ENCODE data around the gene SLC35D3.

Gene SLC35D3

DNA sequence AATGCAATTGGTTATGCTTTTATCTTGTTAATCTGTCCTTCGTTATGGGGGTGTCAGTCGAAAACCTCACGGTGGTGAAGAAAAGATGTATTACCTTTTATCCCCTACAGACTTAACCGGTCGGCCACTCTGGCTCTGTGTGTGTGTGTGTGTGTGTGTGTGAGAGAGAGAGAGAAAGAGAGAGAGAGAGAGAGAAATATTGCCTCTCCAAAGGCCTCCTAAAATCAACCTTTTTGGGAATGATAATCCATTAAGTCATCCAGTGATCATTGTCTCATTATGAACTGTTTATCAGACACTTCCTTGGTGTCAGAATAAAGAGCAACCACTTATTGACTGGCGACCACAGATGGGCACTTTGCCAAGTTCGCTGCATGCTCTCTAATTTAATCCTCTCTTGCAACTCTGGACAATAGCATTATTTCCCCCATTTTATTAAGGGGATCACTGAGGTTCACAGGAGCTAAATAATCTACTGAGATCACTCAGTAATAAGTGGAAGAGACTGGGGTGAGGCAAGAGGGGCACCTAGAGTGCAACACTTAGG, 30.7 kb downstream of the SLC35D3 start:
- Histone ChIP-seq H3K79me2 (ENCODE audit: control insufficient read depth, low read length) (no peaks in the 10 kb centered on the region), H3K27ac (ENCODE audit: low read depth, low read length) (no peak overlapping the region), H3K36me3 (ENCODE audit: control insufficient read depth, low read length) (no peaks in the 10 kb centered on the region), H3K4me1 (ENCODE audit: control insufficient read depth, low read length) (peaks cover 27% of the 10 kb centered on the region), H3K9me2 (replicated peaks; ENCODE audit: control insufficient read depth, low read length) (no peaks in the 10 kb centered on the region), H4K20me1 (ENCODE audit: control insufficient read depth, insufficient read depth, low read depth, low read length) (no peaks in the 10 kb centered on the region), H3K9me3 (ENCODE audit: control insufficient read depth, insufficient read depth, low read length) (no peaks in the 10 kb centered on the region), H3K4me2 (ENCODE audit: low read length) (no peak overlapping the region), H3K4me3 (ENCODE audit: low read length) (no peak overlapping the region), H3F3A (ENCODE audit: control insufficient read depth, insufficient read depth) (no peaks in the 10 kb centered on the region), H3K27me3 (ENCODE audit: control insufficient read depth, low read length) (no peaks in the 10 kb centered on the region)
- no peak for TF ChIP-seq EZH2phosphoT487 (IDR thresholded peaks at IDR 0.05; ENCODE audit: borderline replicate concordance, low read length)
- TF ChIP-seq, protein P1, sequence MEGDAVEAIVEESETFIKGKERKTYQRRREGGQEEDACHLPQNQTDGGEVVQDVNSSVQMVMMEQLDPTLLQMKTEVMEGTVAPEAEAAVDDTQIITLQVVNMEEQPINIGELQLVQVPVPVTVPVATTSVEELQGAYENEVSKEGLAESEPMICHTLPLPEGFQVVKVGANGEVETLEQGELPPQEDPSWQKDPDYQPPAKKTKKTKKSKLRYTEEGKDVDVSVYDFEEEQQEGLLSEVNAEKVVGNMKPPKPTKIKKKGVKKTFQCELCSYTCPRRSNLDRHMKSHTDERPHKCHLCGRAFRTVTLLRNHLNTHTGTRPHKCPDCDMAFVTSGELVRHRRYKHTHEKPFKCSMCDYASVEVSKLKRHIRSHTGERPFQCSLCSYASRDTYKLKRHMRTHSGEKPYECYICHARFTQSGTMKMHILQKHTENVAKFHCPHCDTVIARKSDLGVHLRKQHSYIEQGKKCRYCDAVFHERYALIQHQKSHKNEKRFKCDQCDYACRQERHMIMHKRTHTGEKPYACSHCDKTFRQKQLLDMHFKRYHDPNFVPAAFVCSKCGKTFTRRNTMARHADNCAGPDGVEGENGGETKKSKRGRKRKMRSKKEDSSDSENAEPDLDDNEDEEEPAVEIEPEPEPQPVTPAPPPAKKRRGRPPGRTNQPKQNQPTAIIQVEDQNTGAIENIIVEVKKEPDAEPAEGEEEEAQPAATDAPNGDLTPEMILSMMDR (IDR thresholded peaks at IDR 0.05; ENCODE audit: low read depth, low read length, poor library complexity, severe bottlenecking) = no peak

DNA sequence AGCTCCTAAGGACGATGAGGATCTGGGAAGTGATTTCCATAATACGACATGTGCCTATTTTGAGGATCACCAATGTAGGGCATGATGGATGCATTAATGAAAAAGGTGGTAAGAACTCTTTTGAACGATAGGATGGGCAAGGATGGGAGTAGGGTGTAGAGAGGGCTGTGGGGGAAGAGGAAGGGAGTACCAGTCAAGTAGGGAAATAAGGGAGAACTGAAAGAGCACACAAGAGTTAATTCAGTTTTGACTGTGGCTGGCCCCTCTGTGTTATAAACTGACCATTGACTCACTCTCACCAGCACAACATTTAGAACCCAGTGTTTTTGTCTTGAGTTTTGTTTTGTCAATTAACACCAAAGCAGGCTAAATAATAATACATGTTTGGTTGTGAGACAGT, 33.0 kb downstream of the SLC35D3 start:
- no peaks in the 10 kb centered on the region for H3K9me2 ChIP-seq (replicated peaks; ENCODE audit: control insufficient read depth, low read length)
- no peaks in the 10 kb centered on the region for H3K79me2 ChIP-seq (ENCODE audit: control insufficient read depth, low read length)
- no peak overlapping the region for H3K27ac ChIP-seq (ENCODE audit: low read depth, low read length)
- TF ChIP-seq, protein P1 (IDR thresholded peaks at IDR 0.05; ENCODE audit: low read depth, low read length, poor library complexity, severe bottlenecking) = no peak
- TF ChIP-seq EZH2phosphoT487 (IDR thresholded peaks at IDR 0.05; ENCODE audit: borderline replicate concordance, low read length) = no peak
- no peaks in the 10 kb centered on the region for H3K27me3 ChIP-seq (ENCODE audit: control insufficient read depth, low read length)
- no peak overlapping the region for H3K4me3 ChIP-seq (ENCODE audit: low read length)
- no peak overlapping the region for H3K4me2 ChIP-seq (ENCODE audit: low read length)
- H3K36me3 ChIP-seq (ENCODE audit: control insufficient read depth, low read length) = no peaks in the 10 kb centered on the region
- no peaks in the 10 kb centered on the region for H4K20me1 ChIP-seq (ENCODE audit: control insufficient read depth, insufficient read depth, low read depth, low read length)
- H3K4me1 ChIP-seq (ENCODE audit: control insufficient read depth, low read length) = peaks cover 27% of the 10 kb centered on the region
- H3F3A ChIP-seq (ENCODE audit: control insufficient read depth, insufficient read depth) = no peaks in the 10 kb centered on the region
- no peaks in the 10 kb centered on the region for H3K9me3 ChIP-seq (ENCODE audit: control insufficient read depth, insufficient read depth, low read length)

- no peak for TF ChIP-seq EZH2phosphoT487 (IDR thresholded peaks at IDR 0.05; ENCODE audit: borderline replicate concordance, low read length)
- TF ChIP-seq, protein P1 (IDR thresholded peaks at IDR 0.05; ENCODE audit: low read depth, low read length, poor library complexity, severe bottlenecking) = no peak
- peaks cover 27% of the 10 kb centered on the region for H3K4me1 ChIP-seq (ENCODE audit: control insufficient read depth, low read length)
- H4K20me1 ChIP-seq (ENCODE audit: control insufficient read depth, insufficient read depth, low read depth, low read length) = no peaks in the 10 kb centered on the region
- H3K27me3 ChIP-seq (ENCODE audit: control insufficient read depth, low read length) = no peaks in the 10 kb centered on the region
- no peaks in the 10 kb centered on the region for H3K36me3 ChIP-seq (ENCODE audit: control insufficient read depth, low read length)
- H3K27ac ChIP-seq (ENCODE audit: low read depth, low read length) = peak overlapping the region; percentile 52
- peak overlapping the region; percentile 50 for H3K4me3 ChIP-seq (ENCODE audit: low read length)
- H3K79me2 ChIP-seq (ENCODE audit: control insufficient read depth, low read length) = no peaks in the 10 kb centered on the region
- H3K9me3 ChIP-seq (ENCODE audit: control insufficient read depth, insufficient read depth, low read length) = no peaks in the 10 kb centered on the region
- H3K9me2 ChIP-seq (replicated peaks; ENCODE audit: control insufficient read depth, low read length) = no peaks in the 10 kb centered on the region
- H3K4me2 ChIP-seq (ENCODE audit: low read length) = peak overlapping the region; percentile 59
- H3F3A ChIP-seq (ENCODE audit: control insufficient read depth, insufficient read depth) = no peaks in the 10 kb centered on the region
Measured at GRCh38 chr6:136956590-136957544, 34.8 kb downstream of the SLC35D3 start.
